CD4-positive, alpha-beta T cell (primary cell): Measurements from ENCODE around the gene SLC46A2. TPM values are rescaled to one million over a fixed set of nuclear protein-coding genes. Genes with fewer than 3 reads are reported as not detected.
A peak's percentile ranks its signal among the peaks of the same experiment; 100 is the strongest.

ENCODE experiments used
- ATAC-seq: fragments of 200-7000 bp; cut with Tn5 transposase; one replicate; pipeline ENCODE4 v1.10.0; 2022; ENCODE audit warnings: mild to moderate bottlenecking; ENCODE audit not compliant: poor library complexity
- CTCF ChIA-PET: fragments of 350-600 bp; sonication (Branson Sonifier 250); formaldehyde crosslinking; loops from one replicate; lab custom pipeline; 2021; ENCODE audit warnings: antibody characterized with exemption, inconsistent platforms; lab: Charles Lee
- POLR2A ChIA-PET: fragments of 350-600 bp; sonication (Branson Sonifier 250); formaldehyde crosslinking; loops from one replicate; lab custom pipeline; 2021; ENCODE audit warnings: antibody characterized with exemption, inconsistent platforms; lab: Charles Lee
- DNase-seq, 14 experiments: peaks; one replicate each; pipeline ENCODE4 v3.0.0-alpha.2; 2013 to 2020; ENCODE audit warnings: mixed read lengths in 2 of 14
- H3K27ac ChIP-seq, 2 donors: one replicate each; pipeline versions ENCODE4 v1.5.1 to v1.7.0; 2013; ENCODE audit warnings: low read length in 2 of 2, low read depth in 1 of 2, mild to moderate bottlenecking in 1 of 2
- H3K27me3 ChIP-seq, 2 experiments: 1 replicate in 1 of 2; 2 replicates in 1 of 2; pipeline versions ENCODE4 v1.6.1 to v1.7.0; 2013; ENCODE audit warnings: low read length in 2 of 2, control low read depth in 1 of 2, mild to moderate bottlenecking in 1 of 2, moderate library complexity in 1 of 2; ENCODE audit not compliant: insufficient read depth in 2 of 2, control insufficient read depth in 1 of 2
- H3K36me3 ChIP-seq: one replicate; pipeline ENCODE4 v1.6.1; 2013; ENCODE audit warnings: low read length, control low read depth; ENCODE audit not compliant: insufficient read depth
- H3K4me1 ChIP-seq: one replicate; pipeline ENCODE4 v1.6.1; 2013; ENCODE audit warnings: low read length, control low read depth; ENCODE audit not compliant: insufficient read depth
- H3K4me3 ChIP-seq: one replicate; pipeline ENCODE4 v1.5.1; 2013; ENCODE audit warnings: mild to moderate bottlenecking, low read length, moderate library complexity
- H3K9me3 ChIP-seq, 2 experiments: 1 replicate in 1 of 2; 2 replicates in 1 of 2; pipeline versions ENCODE4 v1.6.1 to v1.7.0; 2013; ENCODE audit warnings: low read length in 2 of 2, mild to moderate bottlenecking in 2 of 2, control low read depth in 1 of 2, moderate library complexity in 1 of 2; ENCODE audit not compliant: control insufficient read depth in 1 of 2, insufficient read depth in 1 of 2
- H3K27ac Mint-ChIP-seq: one replicate; pipeline ENCODE4 v1.8.0; 2020; ENCODE audit warnings: mixed read lengths
- H3K27me3 Mint-ChIP-seq: one replicate; pipeline ENCODE4 v1.8.0; 2021; ENCODE audit warnings: mixed read lengths
- H3K36me3 Mint-ChIP-seq: one replicate; pipeline ENCODE4 v1.8.0; 2021; ENCODE audit warnings: low read depth, mixed read lengths
- H3K4me1 Mint-ChIP-seq: one replicate; pipeline ENCODE4 v1.8.0; 2021; ENCODE audit warnings: low read depth, mixed read lengths
- H3K4me3 Mint-ChIP-seq: one replicate; pipeline ENCODE4 v1.8.0; 2020; ENCODE audit warnings: mild to moderate bottlenecking, mixed read lengths
- H3K9me3 Mint-ChIP-seq: one replicate; pipeline ENCODE4 v1.8.0; 2020; ENCODE audit warnings: mixed read lengths
- CTCF ChIP-seq: fragments of 200-600 bp; IDR thresholded peaks from one replicate; pipeline ENCODE4 v1.8.0; 2022; ENCODE audit warnings: antibody characterized with exemption, mild to moderate bottlenecking
- intact Hi-C, 2 experiments: fragments of 100-400 bp; cut with DNase I in 1 of 2; cut with micrococcal nuclease in 1 of 2; formaldehyde crosslinking; loops; one replicate each; pipeline versions ENCODE4 v1.15.1 to v1.9.0; 2023 to 2025; cut with DNase I, micrococcal nuclease
- total RNA-seq, 174 experiments: library from RNA in 2 of 174; stranded (reverse) in 2 of 174; gene quantifications; one replicate each; pipeline ENCODE4 v1.2.3 and lab custom pipeline; 2021 to 2026

SLC46A2 gene
- total RNA-seq, 2 experiments from 2014 or later, result not detected

GRCh38 chr9:112844771-112845542 lies 45.7 kb downstream of the SLC46A2 start:
- peak; percentile 99 for TF ChIP-seq CTCF
- Histone ChIP-seq H3K9me3 (no peaks in the 10 kb centered on the region), H3K36me3 (no peaks in the 10 kb centered on the region), H3K4me1 (peaks cover 5% of the 10 kb centered on the region), H3K27me3 (no peaks in the 10 kb centered on the region), H3K27ac (no peak overlapping the region), H3K4me3 (no peak overlapping the region)
- CTCF ChIA-PET, result interaction anchor here (1.1 to 1.4 kb wide), 2 partner anchors 9 to 177 kb away, joined by 3 to 5 read pairs; no protein-coding TSS in a partner anchor
- Mint-ChIP-seq H3K27me3 (no peaks in the 10 kb centered on the region), H3K4me3 (no peak overlapping the region), H3K36me3 (peaks cover 22% of the 10 kb centered on the region), H3K4me1 (peaks cover 12% of the 10 kb centered on the region), H3K27ac (no peak overlapping the region), H3K9me3 (no peaks in the 10 kb centered on the region)
- POLR2A ChIA-PET, result no interaction called here
- intact Hi-C loops, result loop anchor here in 1 of 2 experiments (5.0 kb wide), 1 partner anchor 812 kb away; no protein-coding TSS in a partner anchor
- DNase-seq (peak; percentile 33 to 81 (median 62)), ATAC-seq (peak; percentile 56)

GRCh38 chr9:112842555-112842954 lies 48.1 kb downstream of the SLC46A2 start:
- no peaks in the 10 kb centered on the region for H3K9me3 Mint-ChIP-seq
- peaks cover 41% of the 10 kb centered on the region for H3K36me3 Mint-ChIP-seq
- H3K27me3 Mint-ChIP-seq, result no peaks in the 10 kb centered on the region
- H3K4me3 Mint-ChIP-seq, result no peak overlapping the region
- ChIA-PET POLR2A (no interaction called here), CTCF (no interaction called here)
- ATAC-seq, result no peak
- H3K4me3 ChIP-seq, result no peak overlapping the region
- no peak for TF ChIP-seq CTCF
- DNase-seq, result no peak
- peaks cover 12% of the 10 kb centered on the region for H3K4me1 Mint-ChIP-seq
- H3K9me3 ChIP-seq, result no peaks in the 10 kb centered on the region
- no peak overlapping the region for H3K27ac ChIP-seq
- H3K36me3 ChIP-seq, result peaks cover 7% of the 10 kb centered on the region
- no peak overlapping the region for H3K27ac Mint-ChIP-seq
- no peaks in the 10 kb centered on the region for H3K27me3 ChIP-seq
- H3K4me1 ChIP-seq, result no peaks in the 10 kb centered on the region
- intact Hi-C loops, result loop anchor here in 1 of 2 experiments (5.0 kb wide), 1 partner anchor 815 kb away; no protein-coding TSS in a partner anchor

DNA sequence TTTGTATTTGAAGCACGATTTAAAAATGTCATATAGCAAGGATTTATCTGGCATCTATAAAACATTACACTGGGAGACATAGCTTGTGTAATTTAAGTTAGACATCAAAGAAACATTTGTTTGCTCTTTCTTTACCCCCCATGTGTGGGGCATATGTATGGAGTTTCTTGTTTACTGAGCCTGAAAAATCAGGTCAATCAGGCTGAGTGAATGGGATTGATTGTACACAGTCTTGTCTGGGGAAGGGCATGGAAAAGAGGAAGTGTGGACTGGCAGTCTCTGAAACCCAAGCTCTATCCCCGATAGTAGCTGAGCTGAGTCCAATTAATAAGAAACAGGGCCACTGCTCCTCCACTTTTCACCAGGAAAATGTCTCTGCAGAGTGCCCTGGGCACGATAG lies 49.4 kb downstream of the SLC46A2 start:
- H3K4me3 ChIP-seq, result no peak overlapping the region
- no peak for TF ChIP-seq CTCF
- no peak overlapping the region for H3K4me3 Mint-ChIP-seq
- intact Hi-C loops, result loop anchor here in 1 of 2 experiments (5.0 kb wide), 1 partner anchor 816 kb away; no protein-coding TSS in a partner anchor
- peaks cover 12% of the 10 kb centered on the region for H3K36me3 ChIP-seq
- ATAC-seq (no peak), DNase-seq (no peak)
- no peak overlapping the region for H3K27ac ChIP-seq
- H3K27ac Mint-ChIP-seq, result no peak overlapping the region
- H3K36me3 Mint-ChIP-seq, result peaks cover 50% of the 10 kb centered on the region
- POLR2A ChIA-PET, result no interaction called here
- no peaks in the 10 kb centered on the region for H3K9me3 Mint-ChIP-seq
- no peaks in the 10 kb centered on the region for H3K27me3 Mint-ChIP-seq
- H3K4me1 Mint-ChIP-seq, result peaks cover 12% of the 10 kb centered on the region
- no peaks in the 10 kb centered on the region for H3K4me1 ChIP-seq
- no peaks in the 10 kb centered on the region for H3K9me3 ChIP-seq
- H3K27me3 ChIP-seq, result no peaks in the 10 kb centered on the region
- CTCF ChIA-PET, result no interaction called here
